HFFc6 (cell line): Measurements from ENCODE around the gene GPR32. TPM values are rescaled to one million over a fixed set of nuclear protein-coding genes. Genes with fewer than 3 reads are reported as not detected.

Experiments used
- DNase-seq: peaks from one replicate; pipeline ENCODE4 v3.0.0-alpha.2; 2018
- H3K27ac Mint-ChIP-seq: 2 replicates; pipeline ENCODE4 v1.8.0; 2020; ENCODE audit warnings: mild to moderate bottlenecking, mixed read lengths
- H3K27me3 Mint-ChIP-seq: 2 replicates; pipeline ENCODE4 v1.8.0; 2021; ENCODE audit warnings: mild to moderate bottlenecking, moderate library complexity, mixed read lengths; ENCODE audit not compliant: insufficient read depth
- H3K36me3 Mint-ChIP-seq: 2 replicates; pipeline ENCODE4 v1.8.0; 2021; ENCODE audit warnings: low read depth, mixed read lengths
- H3K4me1 Mint-ChIP-seq: 2 replicates; pipeline ENCODE4 v1.8.0; 2020; ENCODE audit warnings: low read depth, mixed read lengths
- H3K4me3 Mint-ChIP-seq: 2 replicates; pipeline ENCODE4 v1.8.0; 2020; ENCODE audit warnings: mild to moderate bottlenecking, moderate library complexity, mixed read lengths
- H3K9me3 Mint-ChIP-seq: 2 replicates; pipeline ENCODE4 v1.8.0; 2020; ENCODE audit warnings: mild to moderate bottlenecking, mixed read lengths
- total RNA-seq, 6 experiments: library from RNA; stranded (reverse); fragmentation: NEBNext Ultra II Directional; extraction: Animal tissue kit (Norgen Biotek cat#: 25700); gene quantifications; 2 replicates in 1 of 6; 3 replicates in 5 of 6; pipeline ENCODE4 v1.2.3, GENCODE V29; 2021
- TF ChIP-seq, protein P1 (sequence below): fragments of 200-600 bp; sonication (generic); IDR thresholded peaks from 2 replicates; pipeline ENCODE4 v1.5.0; 2021; ENCODE audit warnings: antibody characterized with exemption, mild to moderate bottlenecking

The GPR32 gene
- total RNA-seq, 6 experiments from 2014 or later = not detected

DNA sequence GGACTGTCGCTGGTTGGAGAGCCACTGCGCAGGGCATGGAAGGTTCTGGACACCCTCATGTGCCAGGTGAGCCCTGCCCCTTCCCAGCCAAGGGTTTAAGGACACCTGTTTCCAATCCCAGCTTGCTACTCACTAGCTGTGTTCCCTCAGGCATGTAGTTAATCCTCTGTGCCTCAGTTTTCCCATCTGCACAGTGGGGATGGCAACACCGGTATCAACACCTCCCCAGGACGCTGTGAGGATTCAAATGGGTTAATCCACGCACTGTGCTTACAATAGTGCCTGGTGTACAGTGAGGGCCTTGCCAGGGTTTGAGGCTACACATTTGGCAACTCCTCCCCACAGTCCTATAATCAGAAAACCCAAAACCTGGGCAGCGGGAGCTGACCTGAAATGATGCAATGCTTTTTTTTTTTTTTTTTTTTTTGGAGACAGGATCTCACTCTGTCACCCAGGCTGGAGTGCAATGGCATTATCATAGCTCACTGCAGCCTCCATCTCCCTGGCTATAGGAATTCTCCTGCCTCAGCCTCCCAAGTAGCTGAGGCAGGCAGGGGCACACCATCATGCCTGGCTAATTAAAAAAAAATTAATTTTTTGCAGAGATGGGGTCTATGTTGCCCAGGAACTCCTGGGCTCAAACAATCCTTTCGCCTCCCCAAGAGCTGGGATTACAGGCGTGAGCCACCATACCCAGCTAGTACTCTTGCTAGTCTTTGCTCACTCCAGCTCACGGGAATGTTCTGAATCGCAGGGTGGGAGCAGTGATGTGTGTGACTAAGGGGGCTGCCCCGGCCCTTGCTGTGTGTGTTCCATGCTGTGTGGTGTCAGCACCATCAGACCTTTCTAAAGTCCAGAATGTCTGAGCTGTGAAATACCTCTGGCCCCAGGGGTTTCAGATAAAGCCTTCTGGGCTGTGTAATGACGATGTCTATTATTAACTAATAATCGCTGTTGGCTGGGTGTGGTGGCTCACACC, 22.3 kb downstream of the GPR32 start:
- Mint-ChIP-seq H3K4me3 (no peak overlapping the region), H3K4me1 (no peaks in the 10 kb centered on the region), H3K27me3 (peaks cover 7% of the 10 kb centered on the region), H3K27ac (no peak overlapping the region), H3K9me3 (no peaks in the 10 kb centered on the region; the same call in 1 of the 2 replicates), H3K36me3 (0 out of 2 replicates have a peak, but pooled peaks cover 3% of the 10 kb centered on the region)
- TF ChIP-seq, protein P1, sequence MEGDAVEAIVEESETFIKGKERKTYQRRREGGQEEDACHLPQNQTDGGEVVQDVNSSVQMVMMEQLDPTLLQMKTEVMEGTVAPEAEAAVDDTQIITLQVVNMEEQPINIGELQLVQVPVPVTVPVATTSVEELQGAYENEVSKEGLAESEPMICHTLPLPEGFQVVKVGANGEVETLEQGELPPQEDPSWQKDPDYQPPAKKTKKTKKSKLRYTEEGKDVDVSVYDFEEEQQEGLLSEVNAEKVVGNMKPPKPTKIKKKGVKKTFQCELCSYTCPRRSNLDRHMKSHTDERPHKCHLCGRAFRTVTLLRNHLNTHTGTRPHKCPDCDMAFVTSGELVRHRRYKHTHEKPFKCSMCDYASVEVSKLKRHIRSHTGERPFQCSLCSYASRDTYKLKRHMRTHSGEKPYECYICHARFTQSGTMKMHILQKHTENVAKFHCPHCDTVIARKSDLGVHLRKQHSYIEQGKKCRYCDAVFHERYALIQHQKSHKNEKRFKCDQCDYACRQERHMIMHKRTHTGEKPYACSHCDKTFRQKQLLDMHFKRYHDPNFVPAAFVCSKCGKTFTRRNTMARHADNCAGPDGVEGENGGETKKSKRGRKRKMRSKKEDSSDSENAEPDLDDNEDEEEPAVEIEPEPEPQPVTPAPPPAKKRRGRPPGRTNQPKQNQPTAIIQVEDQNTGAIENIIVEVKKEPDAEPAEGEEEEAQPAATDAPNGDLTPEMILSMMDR = no peak
- no peak for DNase-seq

DNA sequence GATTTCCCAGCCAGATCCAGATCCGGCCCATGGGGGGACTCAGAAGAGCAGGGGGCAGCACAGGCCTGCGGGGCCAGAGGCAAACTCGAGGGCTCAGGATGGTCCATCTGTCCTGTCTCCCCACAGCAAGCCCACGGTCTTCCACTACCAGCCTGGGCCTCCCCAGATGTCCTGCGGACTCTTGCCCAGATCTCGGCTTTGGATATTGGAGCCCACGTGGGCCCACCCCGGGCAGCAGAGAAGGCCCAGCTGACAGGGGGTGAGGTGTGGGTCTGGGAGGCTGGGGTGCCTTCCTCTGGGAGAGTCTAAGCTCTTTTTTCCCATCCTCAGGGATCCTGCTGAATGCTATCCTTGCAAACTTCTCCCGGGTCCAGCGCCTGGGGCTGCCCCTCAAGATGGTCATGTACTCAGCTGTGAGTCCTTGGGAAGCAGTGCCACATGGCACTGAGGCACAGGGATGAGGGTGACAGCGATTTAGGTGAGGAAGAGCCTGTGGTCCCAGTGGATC, 23.3 kb downstream of the GPR32 start:
- Mint-ChIP-seq H3K36me3 (0 out of 2 replicates have a peak, but pooled peaks cover 3% of the 10 kb centered on the region), H3K4me1 (no peaks in the 10 kb centered on the region), H3K9me3 (no peaks in the 10 kb centered on the region; the same call in 1 of the 2 replicates), H3K27ac (no peak overlapping the region), H3K4me3 (no peak overlapping the region), H3K27me3 (peaks cover 10% of the 10 kb centered on the region)
- TF ChIP-seq, protein P1 = no peak
- no peak for DNase-seq

DNA sequence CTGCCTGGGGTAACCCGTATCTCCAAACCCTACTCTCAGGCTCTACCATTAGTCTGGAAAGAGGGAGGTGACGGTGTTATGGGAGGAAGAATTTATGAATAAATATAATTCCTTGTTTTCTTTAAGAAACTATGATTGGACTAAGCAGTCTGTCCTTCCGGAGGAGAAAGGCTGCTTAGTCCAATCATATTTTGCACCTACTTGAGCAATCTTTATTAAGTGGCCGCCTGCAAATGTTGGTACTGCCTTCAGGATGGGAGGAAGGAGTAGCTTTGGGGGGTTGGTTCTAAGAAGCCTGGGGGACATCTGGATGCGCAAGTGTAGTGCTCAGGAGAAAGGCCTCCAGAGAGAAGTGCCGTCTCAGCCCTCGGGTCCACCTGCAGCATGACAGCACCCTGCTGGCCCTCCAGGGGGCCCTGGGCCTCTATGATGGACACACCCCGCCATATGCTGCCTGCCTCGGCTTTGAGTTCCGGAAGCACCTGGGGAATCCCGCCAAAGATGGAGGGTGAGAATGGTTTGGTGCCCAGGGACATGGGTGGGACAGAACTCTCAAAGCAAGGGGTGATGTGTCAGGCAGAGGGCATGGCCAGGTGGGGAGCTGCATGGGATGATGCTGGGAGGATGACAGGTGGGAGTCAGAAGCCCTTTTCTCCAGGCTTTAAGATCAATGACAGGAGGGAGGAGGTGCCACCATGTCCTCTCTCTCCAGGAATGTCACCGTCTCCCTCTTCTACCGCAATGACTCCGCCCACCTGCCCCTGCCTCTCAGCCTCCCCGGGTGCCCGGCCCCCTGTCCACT, 24.0 kb downstream of the GPR32 start:
- TF ChIP-seq, protein P1 = no peak
- Mint-ChIP-seq H3K4me3 (no peak overlapping the region), H3K9me3 (no peaks in the 10 kb centered on the region; the same call in 1 of the 2 replicates), H3K4me1 (no peaks in the 10 kb centered on the region), H3K36me3 (0 out of 2 replicates have a peak, but pooled peaks cover 3% of the 10 kb centered on the region), H3K27ac (peak overlapping the region; percentile 46; the same call in 1 of the 2 replicates), H3K27me3 (peaks cover 10% of the 10 kb centered on the region)
- DNase-seq = no peak

GRCh38 chr19:50794876-50795663, 24.8 kb downstream of the GPR32 start:
- no peak overlapping the region; the same call in 1 of the 2 replicates for H3K27ac Mint-ChIP-seq
- H3K36me3 Mint-ChIP-seq = 0 out of 2 replicates have a peak, but pooled peaks cover 3% of the 10 kb centered on the region
- TF ChIP-seq, protein P1 = peak; percentile 42
- H3K9me3 Mint-ChIP-seq = no peaks in the 10 kb centered on the region; the same call in 1 of the 2 replicates
- DNase-seq = no peak
- peaks cover 10% of the 10 kb centered on the region for H3K27me3 Mint-ChIP-seq
- no peaks in the 10 kb centered on the region for H3K4me1 Mint-ChIP-seq
- no peak overlapping the region for H3K4me3 Mint-ChIP-seq
